A673 (cell line): Measurements from ENCODE around the gene MAP3K7CL. TPM values are rescaled to one million over a fixed set of nuclear protein-coding genes. Genes with fewer than 3 reads are reported as not detected.
A peak's percentile ranks its signal among the peaks of the same experiment; 100 is the strongest.

Source experiments
- Bru-seq: library from RNA; stranded (reverse); fragments of 400-500 nt; gene quantifications from one replicate; lab custom pipeline; 2021; lab: Mats Ljungman, UMichigan
- BruChase-seq, 2 experiments: library from RNA; stranded (reverse); fragments of 400-500 nt; gene quantifications; one replicate each; lab custom pipeline; 2021; lab: Mats Ljungman, UMichigan
- BruUV-seq: library from RNA; stranded (reverse); fragments of 400-500 nt; replicated peaks from 2 replicates; lab custom pipeline; 2021; lab: Mats Ljungman, UMichigan
- CTCF ChIA-PET: fragments of 300-600 bp; sonication (Branson Sonifier 250); formaldehyde crosslinking; loops from one replicate; lab custom pipeline; 2022; ENCODE audit warnings: antibody characterized with exemption; lab: Charles Lee
- POLR2A ChIA-PET: fragments of 300-600 bp; sonication (Branson Sonifier 250); formaldehyde crosslinking; loops from one replicate; lab custom pipeline; 2022; ENCODE audit warnings: antibody characterized with exemption; ENCODE audit not compliant: low non-redundant PET; lab: Charles Lee
- DNase-seq: peaks from one replicate; pipeline ENCODE4 v3.0.0-alpha.2; 2015; ENCODE audit warnings: low spot score
- H3K27ac ChIP-seq: fragments of 200-600 bp; sonication (generic); 2 replicates; pipeline ENCODE4 v1.5.1; 2016; ENCODE audit warnings: mixed run types, low read depth, mild to moderate bottlenecking, mixed read lengths, antibody characterized with exemption, low read length; ENCODE audit not compliant: poor library complexity, severe bottlenecking
- H3K27me3 ChIP-seq: fragments of 200-600 bp; sonication (generic); replicated peaks from 2 replicates; pipeline ENCODE4 v1.6.1; 2017; ENCODE audit warnings: mixed run types, low read depth, mild to moderate bottlenecking, mixed read lengths, antibody characterized with exemption, low read length; ENCODE audit not compliant: insufficient read depth, poor library complexity
- H3K36me3 ChIP-seq: fragments of 200-600 bp; sonication (generic); 2 replicates; pipeline ENCODE4 v1.6.1; 2016; ENCODE audit warnings: mixed run types, mild to moderate bottlenecking, mixed read lengths, antibody characterized with exemption, low read length; ENCODE audit not compliant: insufficient read depth, poor library complexity, severe bottlenecking
- H3K4me1 ChIP-seq: fragments of 200-600 bp; sonication (generic); 2 replicates; pipeline ENCODE4 v1.6.1; 2017; ENCODE audit warnings: mixed run types, mild to moderate bottlenecking, mixed read lengths, antibody characterized with exemption, low read length; ENCODE audit not compliant: insufficient read depth, poor library complexity, severe bottlenecking
- H3K4me3 ChIP-seq: fragments of 200-600 bp; sonication (generic); 2 replicates; pipeline ENCODE4 v1.5.1; 2016; ENCODE audit warnings: low read depth, mixed run types, mild to moderate bottlenecking, mixed read lengths, low read length; ENCODE audit not compliant: poor library complexity, severe bottlenecking
- H3K9me3 ChIP-seq: fragments of 200-600 bp; sonication (generic); 2 replicates; pipeline ENCODE4 v1.6.1; 2016; ENCODE audit warnings: mixed run types, low read depth, mild to moderate bottlenecking, mixed read lengths, antibody characterized with exemption, low read length; ENCODE audit not compliant: poor library complexity, severe bottlenecking
- CTCF ChIP-seq: fragments of 300-800, 200-600 bp; sonication (generic); conservative IDR thresholded peaks from 2 replicates; pipeline ENCODE4 v1.5.1; 2017; ENCODE audit warnings: low read depth, mild to moderate bottlenecking, antibody characterized with exemption, low read length, moderate library complexity, mixed read lengths
- EZH2 ChIP-seq: fragments of 200-600 bp; sonication (generic); IDR thresholded peaks from 2 replicates; pipeline ENCODE4 v1.6.1; 2017; ENCODE audit warnings: borderline replicate concordance, low read depth, mild to moderate bottlenecking, mixed read lengths, antibody characterized with exemption, low read length; ENCODE audit not compliant: poor library complexity, severe bottlenecking
- intact Hi-C: fragments of 100-400 bp; cut with micrococcal nuclease; formaldehyde crosslinking; loops from one replicate; pipeline ENCODE4 v1.10.0; 2022; ENCODE audit not compliant: unreplicated experiment
- long read RNA-seq: library from polyadenylated mRNA; stranded (forward); transcript quantifications from one replicate; pipeline ENCODE4 v2.0.0, GENCODE V29; 2022
- total RNA-seq: library from RNA; stranded (reverse); gene quantifications from 2 replicates; pipeline ENCODE4 v1.2.3, GENCODE V29; 2021

MAP3K7CL gene
- total RNA-seq (2.2 and 3.1 TPM in 2 replicates), Bru-seq, nascent RNA (percentile 46 among the genes with signal in this experiment), BruChase-seq, experiment 1, labeled RNA remaining after a 2-hour chase (percentile 40 among the genes with signal in this experiment), BruChase-seq, experiment 2, labeled RNA remaining after a 6-hour chase (percentile 39 among the genes with signal in this experiment)
- long read RNA-seq, partial matches to known transcripts: 0 of 2 reads
- long read RNA-seq, other reads (novel, unspliced or antisense): 1 of 2 reads

- Histone ChIP-seq H3K9me3 (peaks cover 5% of the 10 kb centered on the region), H3K27ac (no peak within 1 kb of the TSS), H3K4me3 (no peak within 1 kb of the TSS), H3K27me3 (no peaks in the 10 kb centered on the region), H3K36me3 (no peaks in the 10 kb centered on the region), H3K4me1 (no peaks in the 10 kb centered on the region)
- ChIA-PET POLR2A (no interaction called here), CTCF (no interaction called here)
- no TSS peak for BruUV-seq
- TF ChIP-seq EZH2 (no peak), CTCF (no peak)
- DNase-seq: no peak
- intact Hi-C loops: no loop called here
Observed at GRCh38 chr21:29130270-29130969, at the start of gene MAP3K7CL. MAP3K7CL (plus strand) TSS chr21:29130644; CDS start chr21:29133345, 2,701 bp downstream.

GRCh38 chr21:29082046-29082815, 48.2 kb upstream of the MAP3K7CL start:
- ChIA-PET POLR2A (no interaction called here), CTCF (no interaction called here)
- DNase-seq: no peak
- H3K4me1 ChIP-seq: peaks cover 11% of the 10 kb centered on the region
- no TSS peak for BruUV-seq
- TF ChIP-seq EZH2 (no peak), CTCF (no peak)
- H3K9me3 ChIP-seq: no peaks in the 10 kb centered on the region
- H3K36me3 ChIP-seq: no peaks in the 10 kb centered on the region
- H3K27me3 ChIP-seq: no peaks in the 10 kb centered on the region
- no peak overlapping the region for H3K4me3 ChIP-seq
- no peak overlapping the region for H3K27ac ChIP-seq
- intact Hi-C loops: no loop called here

- DNase-seq: no peak
- Histone ChIP-seq H3K9me3 (no peaks in the 10 kb centered on the region), H3K27me3 (no peaks in the 10 kb centered on the region), H3K36me3 (no peaks in the 10 kb centered on the region), H3K4me3 (no peak overlapping the region), H3K27ac (no peak overlapping the region), H3K4me1 (peaks cover 11% of the 10 kb centered on the region)
- no peak for TF ChIP-seq CTCF
- TF ChIP-seq EZH2: no peak
- BruUV-seq: no TSS peak
- intact Hi-C loops: no loop called here
- CTCF ChIA-PET: no interaction called here
- POLR2A ChIA-PET: no interaction called here
Observed at GRCh38 chr21:29083306-29083705, 47.1 kb upstream of the MAP3K7CL start.
